ENCODE measurements around the gene NFASC.

NFASC gene

GRCh38 chr1:204992201-204992997 is 121.7 kb downstream of the NFASC start:
- TF ChIP-seq EZH2phosphoT487 (conservative IDR thresholded peaks at IDR 0.05; ENCODE audit: low read length): no peak
- TF ChIP-seq, protein P1, sequence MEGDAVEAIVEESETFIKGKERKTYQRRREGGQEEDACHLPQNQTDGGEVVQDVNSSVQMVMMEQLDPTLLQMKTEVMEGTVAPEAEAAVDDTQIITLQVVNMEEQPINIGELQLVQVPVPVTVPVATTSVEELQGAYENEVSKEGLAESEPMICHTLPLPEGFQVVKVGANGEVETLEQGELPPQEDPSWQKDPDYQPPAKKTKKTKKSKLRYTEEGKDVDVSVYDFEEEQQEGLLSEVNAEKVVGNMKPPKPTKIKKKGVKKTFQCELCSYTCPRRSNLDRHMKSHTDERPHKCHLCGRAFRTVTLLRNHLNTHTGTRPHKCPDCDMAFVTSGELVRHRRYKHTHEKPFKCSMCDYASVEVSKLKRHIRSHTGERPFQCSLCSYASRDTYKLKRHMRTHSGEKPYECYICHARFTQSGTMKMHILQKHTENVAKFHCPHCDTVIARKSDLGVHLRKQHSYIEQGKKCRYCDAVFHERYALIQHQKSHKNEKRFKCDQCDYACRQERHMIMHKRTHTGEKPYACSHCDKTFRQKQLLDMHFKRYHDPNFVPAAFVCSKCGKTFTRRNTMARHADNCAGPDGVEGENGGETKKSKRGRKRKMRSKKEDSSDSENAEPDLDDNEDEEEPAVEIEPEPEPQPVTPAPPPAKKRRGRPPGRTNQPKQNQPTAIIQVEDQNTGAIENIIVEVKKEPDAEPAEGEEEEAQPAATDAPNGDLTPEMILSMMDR (IDR thresholded peaks at IDR 0.05; ENCODE audit: insufficient read depth, low read length, poor library complexity, severe bottlenecking): no peak
- Histone ChIP-seq H2AFZ (ENCODE audit: low read depth, low read length, severe bottlenecking) (no peak overlapping the region), H3F3A (ENCODE audit: insufficient read depth) (no peaks in the 10 kb centered on the region), H3K27me3 (ENCODE audit: low read length) (no peaks in the 10 kb centered on the region), H3K4me3 (ENCODE audit: insufficient read depth, low read length, poor library complexity, severe bottlenecking) (no peak overlapping the region), H3K9me3 (ENCODE audit: insufficient read depth, low read length) (no peaks in the 10 kb centered on the region), H3K9ac (ENCODE audit: low read length) (no peak overlapping the region), H3K4me2 (ENCODE audit: low read depth, low read length, poor library complexity, severe bottlenecking) (no peak overlapping the region), H3K79me2 (ENCODE audit: insufficient read depth, low read length) (no peaks in the 10 kb centered on the region), H3K27ac (ENCODE audit: low read depth, low read length) (no peak overlapping the region), H3K36me3 (ENCODE audit: low read length) (no peaks in the 10 kb centered on the region), H4K20me1 (ENCODE audit: low read depth, low read length) (no peaks in the 10 kb centered on the region), H3K9me2 (replicated peaks; ENCODE audit: insufficient read depth, low read length) (no peaks in the 10 kb centered on the region)

DNA sequence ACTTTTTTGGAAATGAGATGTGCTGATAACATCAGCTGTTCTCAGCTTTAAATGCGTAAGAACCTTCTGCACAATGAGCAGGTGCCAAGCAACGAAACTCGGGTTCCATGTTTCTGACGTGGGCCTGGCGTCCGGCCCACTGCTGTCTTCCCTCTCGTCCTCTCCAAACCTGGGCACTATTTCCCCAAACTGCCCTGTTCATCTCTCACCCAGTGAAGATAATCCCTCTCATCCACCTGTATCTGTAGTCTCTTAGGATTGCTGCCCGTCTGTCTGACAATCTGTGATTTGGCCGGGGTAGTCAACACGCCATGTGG is 122.3 kb downstream of the NFASC start:
- Histone ChIP-seq H3K9ac (ENCODE audit: low read length) (no peak overlapping the region), H3K9me2 (replicated peaks; ENCODE audit: insufficient read depth, low read length) (no peaks in the 10 kb centered on the region), H4K20me1 (ENCODE audit: low read depth, low read length) (no peaks in the 10 kb centered on the region), H3K4me3 (ENCODE audit: insufficient read depth, low read length, poor library complexity, severe bottlenecking) (no peak overlapping the region), H3K4me2 (ENCODE audit: low read depth, low read length, poor library complexity, severe bottlenecking) (no peak overlapping the region), H3K9me3 (ENCODE audit: insufficient read depth, low read length) (no peaks in the 10 kb centered on the region), H3K79me2 (ENCODE audit: insufficient read depth, low read length) (no peaks in the 10 kb centered on the region), H3F3A (ENCODE audit: insufficient read depth) (no peaks in the 10 kb centered on the region), H3K27me3 (ENCODE audit: low read length) (no peaks in the 10 kb centered on the region), H3K36me3 (ENCODE audit: low read length) (no peaks in the 10 kb centered on the region), H3K27ac (ENCODE audit: low read depth, low read length) (no peak overlapping the region), H2AFZ (ENCODE audit: low read depth, low read length, severe bottlenecking) (no peak overlapping the region)
- TF ChIP-seq EZH2phosphoT487 (conservative IDR thresholded peaks at IDR 0.05; ENCODE audit: low read length): no peak

- no peak overlapping the region for H3K4me2 ChIP-seq (ENCODE audit: low read depth, low read length, poor library complexity, severe bottlenecking)
- H2AFZ ChIP-seq (ENCODE audit: low read depth, low read length, severe bottlenecking): no peak overlapping the region
- no peaks in the 10 kb centered on the region for H3K79me2 ChIP-seq (ENCODE audit: insufficient read depth, low read length)
- no peaks in the 10 kb centered on the region for H3F3A ChIP-seq (ENCODE audit: insufficient read depth)
- no peak overlapping the region for H3K27ac ChIP-seq (ENCODE audit: low read depth, low read length)
- H3K9me2 ChIP-seq (replicated peaks; ENCODE audit: insufficient read depth, low read length): no peaks in the 10 kb centered on the region
- no peaks in the 10 kb centered on the region for H3K27me3 ChIP-seq (ENCODE audit: low read length)
- no peaks in the 10 kb centered on the region for H3K9me3 ChIP-seq (ENCODE audit: insufficient read depth, low read length)
- no peak overlapping the region for H3K4me3 ChIP-seq (ENCODE audit: insufficient read depth, low read length, poor library complexity, severe bottlenecking)
- no peaks in the 10 kb centered on the region for H4K20me1 ChIP-seq (ENCODE audit: low read depth, low read length)
- no peaks in the 10 kb centered on the region for H3K36me3 ChIP-seq (ENCODE audit: low read length)
- no peak overlapping the region for H3K9ac ChIP-seq (ENCODE audit: low read length)
- TF ChIP-seq, protein P1 (IDR thresholded peaks at IDR 0.05; ENCODE audit: insufficient read depth, low read length, poor library complexity, severe bottlenecking): no peak
- no peak for TF ChIP-seq EZH2phosphoT487 (conservative IDR thresholded peaks at IDR 0.05; ENCODE audit: low read length)
Measured at GRCh38 chr1:204994086-204994862, 123.6 kb downstream of the NFASC start.

- Histone ChIP-seq H3K79me2 (ENCODE audit: insufficient read depth, low read length) (no peaks in the 10 kb centered on the region), H3K9me3 (ENCODE audit: insufficient read depth, low read length) (no peaks in the 10 kb centered on the region), H3F3A (ENCODE audit: insufficient read depth) (no peaks in the 10 kb centered on the region), H3K27me3 (ENCODE audit: low read length) (no peaks in the 10 kb centered on the region), H3K4me3 (ENCODE audit: insufficient read depth, low read length, poor library complexity, severe bottlenecking) (no peak overlapping the region), H3K27ac (ENCODE audit: low read depth, low read length) (no peak overlapping the region), H3K4me2 (ENCODE audit: low read depth, low read length, poor library complexity, severe bottlenecking) (no peak overlapping the region), H2AFZ (ENCODE audit: low read depth, low read length, severe bottlenecking) (no peak overlapping the region), H4K20me1 (ENCODE audit: low read depth, low read length) (no peaks in the 10 kb centered on the region), H3K9ac (ENCODE audit: low read length) (no peak overlapping the region), H3K36me3 (ENCODE audit: low read length) (no peaks in the 10 kb centered on the region), H3K9me2 (replicated peaks; ENCODE audit: insufficient read depth, low read length) (no peaks in the 10 kb centered on the region)
- TF ChIP-seq, protein P1 (IDR thresholded peaks at IDR 0.05; ENCODE audit: insufficient read depth, low read length, poor library complexity, severe bottlenecking): no peak
- no peak for TF ChIP-seq EZH2phosphoT487 (conservative IDR thresholded peaks at IDR 0.05; ENCODE audit: low read length)
Measured at GRCh38 chr1:204996981-204997380, 126.3 kb downstream of the NFASC start.

Data from SU-DHL-6 (cell line).